ENCODE results near the gene OCSTAMP. TPM values are rescaled to one million over a fixed set of nuclear protein-coding genes. Genes with fewer than 3 reads are reported as not detected.
A peak's percentile ranks its signal among the peaks of the same experiment; 100 is the strongest.

OCSTAMP gene
- total RNA-seq, 2 donors from 2014 or later = 0.12 TPM; not detected in 1

GRCh38 chr20:46509523-46509922, 40.9 kb downstream of the OCSTAMP start:
- Mint-ChIP-seq H3K4me1 (ENCODE audit: low read depth) (peaks cover 19% of the 10 kb centered on the region), H3K27me3 (ENCODE audit: low read depth) (peaks cover 54% of the 10 kb centered on the region), H3K4me3 (no peak overlapping the region), H3K36me3 (ENCODE audit: insufficient read depth in 2 of 2) (peaks cover 0 to 7% of the 10 kb centered on the region in 2 donors), H3K9me3 (no peaks in the 10 kb centered on the region), H3K27ac (no peak overlapping the region)
- DNase-seq = no peak
- no peak for ATAC-seq (replicated peaks in 1 of 2)

- H3K27me3 Mint-ChIP-seq (ENCODE audit: low read depth) = peaks cover 70% of the 10 kb centered on the region
- peaks cover 8 to 16% of the 10 kb centered on the region in 2 donors for H3K36me3 Mint-ChIP-seq (ENCODE audit: insufficient read depth in 2 of 2)
- H3K27ac Mint-ChIP-seq = peak overlapping the region; percentile 9
- ATAC-seq (replicated peaks in 1 of 2) = peak; percentile 96 to 97
- peak overlapping the region in 1 of 2 donors; percentile 48 for H3K4me3 Mint-ChIP-seq
- peaks cover 15% of the 10 kb centered on the region for H3K4me1 Mint-ChIP-seq (ENCODE audit: low read depth)
- peak; percentile 4 to 25 for DNase-seq
- peaks cover 5 to 8% of the 10 kb centered on the region in 2 donors for H3K9me3 Mint-ChIP-seq
These were observed 42.6 kb downstream of the OCSTAMP start for GRCh38 chr20:46507760-46508407.

GRCh38 chr20:46505506-46505905, 44.9 kb downstream of the OCSTAMP start:
- H3K4me1 Mint-ChIP-seq (ENCODE audit: low read depth) = peaks cover 10% of the 10 kb centered on the region
- peaks cover 57% of the 10 kb centered on the region for H3K27me3 Mint-ChIP-seq (ENCODE audit: low read depth)
- DNase-seq = no peak
- peaks cover 16 to 27% of the 10 kb centered on the region in 2 donors for H3K9me3 Mint-ChIP-seq
- no peak for ATAC-seq (replicated peaks in 1 of 2)
- H3K4me3 Mint-ChIP-seq = no peak overlapping the region
- no peak overlapping the region for H3K27ac Mint-ChIP-seq
- H3K36me3 Mint-ChIP-seq (ENCODE audit: insufficient read depth in 2 of 2) = peaks cover 23 to 33% of the 10 kb centered on the region in 2 donors

- Mint-ChIP-seq H3K27me3 (ENCODE audit: low read depth) (peaks cover 46% of the 10 kb centered on the region), H3K4me3 (no peak overlapping the region), H3K27ac (no peak overlapping the region), H3K9me3 (peaks cover 18 to 28% of the 10 kb centered on the region in 2 donors), H3K36me3 (ENCODE audit: insufficient read depth in 2 of 2) (peaks cover 24 to 27% of the 10 kb centered on the region in 2 donors), H3K4me1 (ENCODE audit: low read depth) (no peaks in the 10 kb centered on the region)
- ATAC-seq (replicated peaks in 1 of 2) = no peak
- no peak for DNase-seq
These were observed 48.5 kb downstream of the OCSTAMP start for GRCh38 chr20:46501961-46502360.

GRCh38 chr20:46501337-46501942, 49.0 kb downstream of the OCSTAMP start:
- Mint-ChIP-seq H3K36me3 (ENCODE audit: insufficient read depth in 2 of 2) (peaks cover 24 to 27% of the 10 kb centered on the region in 2 donors), H3K9me3 (peaks cover 18 to 28% of the 10 kb centered on the region in 2 donors), H3K4me1 (ENCODE audit: low read depth) (no peaks in the 10 kb centered on the region), H3K27me3 (ENCODE audit: low read depth) (peaks cover 48% of the 10 kb centered on the region), H3K4me3 (no peak overlapping the region), H3K27ac (no peak overlapping the region)
- no peak for ATAC-seq (replicated peaks in 1 of 2)
- DNase-seq = no peak

GRCh38 chr20:46494077-46494476, 56.4 kb downstream of the OCSTAMP start:
- Mint-ChIP-seq H3K27ac (no peak overlapping the region), H3K9me3 (no peaks in the 10 kb centered on the region), H3K27me3 (ENCODE audit: low read depth) (peaks cover 62% of the 10 kb centered on the region), H3K4me1 (ENCODE audit: low read depth) (no peaks in the 10 kb centered on the region), H3K36me3 (ENCODE audit: insufficient read depth in 2 of 2) (peaks cover 0 to under 1% of the 10 kb centered on the region in 2 donors), H3K4me3 (no peak overlapping the region)
- no peak for ATAC-seq (replicated peaks in 1 of 2)
- no peak for DNase-seq

GRCh38 chr20:46491354-46491753, 59.1 kb downstream of the OCSTAMP start:
- ATAC-seq (replicated peaks in 1 of 2) (no peak), DNase-seq (no peak)
- Mint-ChIP-seq H3K9me3 (no peaks in the 10 kb centered on the region), H3K36me3 (ENCODE audit: insufficient read depth in 2 of 2) (no peaks in the 10 kb centered on the region), H3K27me3 (ENCODE audit: low read depth) (peaks cover 59% of the 10 kb centered on the region), H3K4me1 (ENCODE audit: low read depth) (no peaks in the 10 kb centered on the region), H3K27ac (no peak overlapping the region), H3K4me3 (no peak overlapping the region)

Other genes with a start within 250 kb of the OCSTAMP start
- gene CDH22, start 242.2 kb downstream of the OCSTAMP start, total RNA-seq = not detected
- gene ELMO2, start 144.0 kb downstream of the OCSTAMP start, total RNA-seq = 10 to 100 TPM; 63.9 to 90.5 TPM
- gene ZNF334, start 37.1 kb downstream of the OCSTAMP start, total RNA-seq = 1 to 10 TPM; 1.1 to 1.5 TPM
- gene SLC13A3, start 100.8 kb upstream of the OCSTAMP start, total RNA-seq = under 1 TPM in 1 of 2 donors, not detected in 1; 0.21 TPM
- 10 to 100 TPM; 15.6 to 16.7 TPM for gene TP53RK, start 138.8 kb upstream of the OCSTAMP start, total RNA-seq
- under 1 TPM in 1 of 2 donors, not detected in 1; 0.07 TPM for gene SLC2A10, start 159.0 kb upstream of the OCSTAMP start, total RNA-seq